Measurements from ENCODE around the gene PML. TPM values are rescaled to one million over a fixed set of nuclear protein-coding genes. Genes with fewer than 3 reads are reported as not detected.

The PML gene
- total RNA-seq, 1 experiment from 2014 or later, result 47.7 TPM

DNA sequence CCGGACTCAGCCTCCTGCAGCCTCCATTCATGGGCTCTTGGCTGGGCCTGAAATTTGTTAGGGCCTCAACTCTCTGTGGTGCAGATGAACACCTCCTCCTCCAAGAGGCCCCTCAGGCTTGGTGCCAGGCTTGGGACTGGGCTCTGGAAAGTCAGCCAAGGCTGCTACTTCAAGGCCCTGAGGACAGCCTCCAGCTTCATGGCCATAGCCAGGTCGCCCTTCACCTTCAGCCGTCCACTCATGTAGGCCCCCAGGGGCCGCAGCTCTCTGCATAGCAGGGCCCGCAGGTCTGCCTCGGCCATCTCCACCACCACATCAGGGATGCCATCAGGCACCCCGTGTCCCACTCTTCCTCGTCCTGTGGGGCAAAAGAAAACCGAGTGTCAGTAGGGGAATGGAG, 10.7 kb upstream of the PML start (continued):
- TF ChIP-seq, protein P1, sequence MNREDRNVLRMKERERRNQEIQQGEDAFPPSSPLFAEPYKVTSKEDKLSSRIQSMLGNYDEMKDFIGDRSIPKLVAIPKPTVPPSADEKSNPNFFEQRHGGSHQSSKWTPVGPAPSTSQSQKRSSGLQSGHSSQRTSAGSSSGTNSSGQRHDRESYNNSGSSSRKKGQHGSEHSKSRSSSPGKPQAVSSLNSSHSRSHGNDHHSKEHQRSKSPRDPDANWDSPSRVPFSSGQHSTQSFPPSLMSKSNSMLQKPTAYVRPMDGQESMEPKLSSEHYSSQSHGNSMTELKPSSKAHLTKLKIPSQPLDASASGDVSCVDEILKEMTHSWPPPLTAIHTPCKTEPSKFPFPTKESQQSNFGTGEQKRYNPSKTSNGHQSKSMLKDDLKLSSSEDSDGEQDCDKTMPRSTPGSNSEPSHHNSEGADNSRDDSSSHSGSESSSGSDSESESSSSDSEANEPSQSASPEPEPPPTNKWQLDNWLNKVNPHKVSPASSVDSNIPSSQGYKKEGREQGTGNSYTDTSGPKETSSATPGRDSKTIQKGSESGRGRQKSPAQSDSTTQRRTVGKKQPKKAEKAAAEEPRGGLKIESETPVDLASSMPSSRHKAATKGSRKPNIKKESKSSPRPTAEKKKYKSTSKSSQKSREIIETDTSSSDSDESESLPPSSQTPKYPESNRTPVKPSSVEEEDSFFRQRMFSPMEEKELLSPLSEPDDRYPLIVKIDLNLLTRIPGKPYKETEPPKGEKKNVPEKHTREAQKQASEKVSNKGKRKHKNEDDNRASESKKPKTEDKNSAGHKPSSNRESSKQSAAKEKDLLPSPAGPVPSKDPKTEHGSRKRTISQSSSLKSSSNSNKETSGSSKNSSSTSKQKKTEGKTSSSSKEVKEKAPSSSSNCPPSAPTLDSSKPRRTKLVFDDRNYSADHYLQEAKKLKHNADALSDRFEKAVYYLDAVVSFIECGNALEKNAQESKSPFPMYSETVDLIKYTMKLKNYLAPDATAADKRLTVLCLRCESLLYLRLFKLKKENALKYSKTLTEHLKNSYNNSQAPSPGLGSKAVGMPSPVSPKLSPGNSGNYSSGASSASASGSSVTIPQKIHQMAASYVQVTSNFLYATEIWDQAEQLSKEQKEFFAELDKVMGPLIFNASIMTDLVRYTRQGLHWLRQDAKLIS (CRISPR knock-in tag; IDR thresholded peaks at IDR 0.05; ENCODE audit: borderline replicate concordance), result no peak
- TF ChIP-seq RORB (CRISPR knock-in tag; IDR thresholded peaks at IDR 0.05) (no peak), ESRRA (CRISPR knock-in tag; IDR thresholded peaks at IDR 0.05; ENCODE audit: borderline replicate concordance) (no peak), ZNF219 (CRISPR knock-in tag; IDR thresholded peaks at IDR 0.05; ENCODE audit: borderline replicate concordance) (no peak), ELF4 (CRISPR knock-in tag; IDR thresholded peaks at IDR 0.05; ENCODE audit: low read depth) (no peak)
- TF ChIP-seq, protein P2, sequence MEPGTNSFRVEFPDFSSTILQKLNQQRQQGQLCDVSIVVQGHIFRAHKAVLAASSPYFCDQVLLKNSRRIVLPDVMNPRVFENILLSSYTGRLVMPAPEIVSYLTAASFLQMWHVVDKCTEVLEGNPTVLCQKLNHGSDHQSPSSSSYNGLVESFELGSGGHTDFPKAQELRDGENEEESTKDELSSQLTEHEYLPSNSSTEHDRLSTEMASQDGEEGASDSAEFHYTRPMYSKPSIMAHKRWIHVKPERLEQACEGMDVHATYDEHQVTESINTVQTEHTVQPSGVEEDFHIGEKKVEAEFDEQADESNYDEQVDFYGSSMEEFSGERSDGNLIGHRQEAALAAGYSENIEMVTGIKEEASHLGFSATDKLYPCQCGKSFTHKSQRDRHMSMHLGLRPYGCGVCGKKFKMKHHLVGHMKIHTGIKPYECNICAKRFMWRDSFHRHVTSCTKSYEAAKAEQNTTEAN (CRISPR knock-in tag; IDR thresholded peaks at IDR 0.05), result no peak
- TF ChIP-seq, protein P3, sequence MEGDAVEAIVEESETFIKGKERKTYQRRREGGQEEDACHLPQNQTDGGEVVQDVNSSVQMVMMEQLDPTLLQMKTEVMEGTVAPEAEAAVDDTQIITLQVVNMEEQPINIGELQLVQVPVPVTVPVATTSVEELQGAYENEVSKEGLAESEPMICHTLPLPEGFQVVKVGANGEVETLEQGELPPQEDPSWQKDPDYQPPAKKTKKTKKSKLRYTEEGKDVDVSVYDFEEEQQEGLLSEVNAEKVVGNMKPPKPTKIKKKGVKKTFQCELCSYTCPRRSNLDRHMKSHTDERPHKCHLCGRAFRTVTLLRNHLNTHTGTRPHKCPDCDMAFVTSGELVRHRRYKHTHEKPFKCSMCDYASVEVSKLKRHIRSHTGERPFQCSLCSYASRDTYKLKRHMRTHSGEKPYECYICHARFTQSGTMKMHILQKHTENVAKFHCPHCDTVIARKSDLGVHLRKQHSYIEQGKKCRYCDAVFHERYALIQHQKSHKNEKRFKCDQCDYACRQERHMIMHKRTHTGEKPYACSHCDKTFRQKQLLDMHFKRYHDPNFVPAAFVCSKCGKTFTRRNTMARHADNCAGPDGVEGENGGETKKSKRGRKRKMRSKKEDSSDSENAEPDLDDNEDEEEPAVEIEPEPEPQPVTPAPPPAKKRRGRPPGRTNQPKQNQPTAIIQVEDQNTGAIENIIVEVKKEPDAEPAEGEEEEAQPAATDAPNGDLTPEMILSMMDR (IDR thresholded peaks at IDR 0.05), result no peak

DNA sequence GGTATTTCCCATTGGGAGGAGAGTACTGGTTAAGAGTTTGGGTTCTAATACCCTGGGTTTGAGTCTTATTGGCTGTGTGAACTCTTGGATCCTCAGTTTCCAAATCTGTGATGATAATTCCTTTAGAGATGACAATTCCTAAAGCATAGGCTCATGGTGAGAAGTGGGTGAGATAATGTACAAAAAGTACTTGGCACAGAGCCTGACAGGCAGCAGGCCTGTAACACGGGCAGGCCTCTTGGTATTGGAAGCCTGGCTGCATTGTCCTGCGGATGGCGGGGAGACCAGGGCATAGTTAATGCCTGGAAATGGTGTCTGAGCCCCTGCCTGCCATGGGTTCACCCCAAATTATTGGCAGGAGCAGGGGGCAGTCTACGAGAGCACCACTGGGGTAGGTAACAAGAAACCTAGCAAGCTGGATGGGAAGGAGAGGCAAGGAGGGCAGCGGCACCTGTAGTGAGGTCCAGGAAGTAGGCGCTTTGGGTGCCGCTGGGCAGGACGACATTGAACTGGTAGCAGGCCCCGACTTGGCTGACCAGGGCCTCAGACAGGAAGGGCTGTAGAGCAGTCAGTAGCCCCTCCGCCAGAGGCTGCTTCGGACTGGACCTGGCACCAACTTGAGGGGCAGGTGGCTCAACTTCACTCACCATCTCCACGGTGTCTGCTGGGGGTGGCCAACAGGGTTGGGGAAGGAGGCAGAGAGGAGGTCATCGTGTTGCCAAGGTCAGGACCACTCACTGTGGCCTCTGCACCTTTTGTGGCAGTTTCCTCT, 10.1 kb upstream of the PML start:
- Mint-ChIP-seq H3K9me3 (no peaks in the 10 kb centered on the region), H3K36me3 (no peaks in the 10 kb centered on the region), H3K4me1 (no peaks in the 10 kb centered on the region), H3K27ac (no peak overlapping the region), H3K27me3 (ENCODE audit: low read depth) (peaks cover 5% of the 10 kb centered on the region), H3K4me3 (no peak overlapping the region)
- ATAC-seq, result no peak
- ChIA-PET POLR2A (no interaction called here), CTCF (interaction anchor here (0.8 to 8.2 kb wide), 2 partner anchors 11 to 20 kb away, joined by 3 to 69 read pairs; no protein-coding TSS in a partner anchor)
- DNase-seq (ENCODE audit: low spot score), result no peak
- TF ChIP-seq, protein P4, sequence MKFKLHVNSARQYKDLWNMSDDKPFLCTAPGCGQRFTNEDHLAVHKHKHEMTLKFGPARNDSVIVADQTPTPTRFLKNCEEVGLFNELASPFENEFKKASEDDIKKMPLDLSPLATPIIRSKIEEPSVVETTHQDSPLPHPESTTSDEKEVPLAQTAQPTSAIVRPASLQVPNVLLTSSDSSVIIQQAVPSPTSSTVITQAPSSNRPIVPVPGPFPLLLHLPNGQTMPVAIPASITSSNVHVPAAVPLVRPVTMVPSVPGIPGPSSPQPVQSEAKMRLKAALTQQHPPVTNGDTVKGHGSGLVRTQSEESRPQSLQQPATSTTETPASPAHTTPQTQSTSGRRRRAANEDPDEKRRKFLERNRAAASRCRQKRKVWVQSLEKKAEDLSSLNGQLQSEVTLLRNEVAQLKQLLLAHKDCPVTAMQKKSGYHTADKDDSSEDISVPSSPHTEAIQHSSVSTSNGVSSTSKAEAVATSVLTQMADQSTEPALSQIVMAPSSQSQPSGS (CRISPR knock-in tag; IDR thresholded peaks at IDR 0.05; ENCODE audit: borderline replicate concordance, low read depth), result no peak
- no peak for TF ChIP-seq ZNF138 (CRISPR knock-in tag; conservative IDR thresholded peaks at IDR 0.05)
- no peak for TF ChIP-seq GRHL2 (CRISPR knock-in tag; IDR thresholded peaks at IDR 0.05; ENCODE audit: insufficient replicate concordance, severe bottlenecking)
- no peak for TF ChIP-seq ZNF317 (CRISPR knock-in tag; IDR thresholded peaks at IDR 0.05; ENCODE audit: borderline replicate concordance, low read depth)
- TF ChIP-seq ESRRA (CRISPR knock-in tag; IDR thresholded peaks at IDR 0.05; ENCODE audit: borderline replicate concordance), result no peak
- TF ChIP-seq SMAD4 (CRISPR knock-in tag; IDR thresholded peaks at IDR 0.05), result no peak
- no peak for TF ChIP-seq TEAD1 (CRISPR knock-in tag; IDR thresholded peaks at IDR 0.05)
- TF ChIP-seq, protein P5, sequence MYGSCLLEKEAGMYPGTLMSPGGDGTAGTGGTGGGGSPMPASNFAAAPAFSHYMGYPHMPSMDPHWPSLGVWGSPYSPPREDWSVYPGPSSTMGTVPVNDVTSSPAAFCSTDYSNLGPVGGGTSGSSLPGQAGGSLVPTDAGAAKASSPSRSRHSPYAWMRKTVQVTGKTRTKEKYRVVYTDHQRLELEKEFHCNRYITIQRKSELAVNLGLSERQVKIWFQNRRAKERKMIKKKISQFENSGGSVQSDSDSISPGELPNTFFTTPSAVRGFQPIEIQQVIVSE (CRISPR knock-in tag; IDR thresholded peaks at IDR 0.05; ENCODE audit: borderline replicate concordance), result no peak
- no peak for TF ChIP-seq CBFB (CRISPR knock-in tag; IDR thresholded peaks at IDR 0.05; ENCODE audit: low read depth)
